IPS-NIHi7 (cell line): ENCODE measurements around the gene MASP2.
"Not testable (repeated sequence)": the region's sequence is repeated elsewhere in the genome, so short reads cannot be mapped to it uniquely, and the experiment has no call there.

Source experiments
- DNase-seq: peaks from one replicate; pipeline ENCODE4 v3.0.0; 2012; ENCODE audit warnings: mixed read lengths; ENCODE audit errors: extremely low spot score

MASP2 gene

DNA sequence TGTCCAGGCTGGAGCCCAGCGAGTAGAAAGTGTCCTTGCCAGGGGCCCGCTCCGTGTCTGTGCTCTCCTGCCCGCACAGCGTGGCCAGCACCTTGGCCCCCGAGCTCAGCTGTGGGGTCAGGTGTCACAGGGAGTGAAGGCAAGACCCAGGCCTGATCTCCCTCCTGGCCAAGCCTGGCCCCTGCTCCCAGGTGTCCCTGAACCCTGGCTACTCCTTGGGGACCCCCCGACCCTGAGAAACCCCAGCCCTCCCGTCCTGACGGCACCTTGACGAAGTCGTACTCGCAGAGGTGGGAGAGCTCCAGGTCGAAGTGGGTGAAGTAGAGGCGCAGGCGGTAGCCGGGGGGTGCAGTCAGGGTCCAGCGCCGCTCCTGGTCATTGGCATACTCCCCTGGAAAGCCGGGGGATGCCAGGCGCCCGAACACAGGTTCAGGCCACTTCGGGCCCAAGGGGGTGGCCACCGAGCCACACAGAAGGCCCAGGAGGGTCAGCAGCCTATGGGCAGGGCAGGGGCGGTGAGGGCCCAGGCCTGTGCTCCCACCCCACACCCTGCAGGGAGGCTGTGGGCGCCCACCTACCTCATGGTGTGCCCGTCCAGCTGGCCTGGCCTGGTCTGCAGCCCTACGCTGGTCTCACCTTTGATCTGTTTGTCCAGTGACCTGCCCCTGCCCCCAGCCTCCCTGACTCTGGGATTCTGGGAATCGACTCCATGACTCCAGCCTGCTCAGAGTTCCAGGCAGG lies at the start of gene MASP2:
MASP2 (minus strand) TSS at position 615 of the 741 bp plus-strand sequence; CDS start at position 583, 32 bp downstream.
- DNase-seq = peak; percentile 6

DNA sequence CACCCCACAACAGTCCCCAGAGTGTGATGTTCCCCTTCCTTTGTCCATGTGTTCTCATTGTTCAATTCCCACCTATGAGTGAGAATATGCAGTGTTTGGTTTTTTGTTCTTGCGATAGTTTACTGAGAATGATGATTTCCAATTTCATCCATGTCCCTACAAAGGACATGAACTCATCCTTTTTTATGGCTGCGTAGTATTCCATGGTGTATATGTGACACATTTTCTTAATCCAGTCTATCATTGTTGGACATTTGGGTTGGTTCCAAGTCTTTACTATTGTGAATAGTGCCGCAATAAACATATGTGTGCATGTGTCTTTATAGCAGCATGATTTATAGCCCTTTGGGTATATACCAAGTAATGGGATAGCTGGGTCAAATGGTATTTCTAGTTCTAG lies 36.7 kb upstream of the MASP2 start:
- DNase-seq = not testable (repeated sequence)

DNA sequence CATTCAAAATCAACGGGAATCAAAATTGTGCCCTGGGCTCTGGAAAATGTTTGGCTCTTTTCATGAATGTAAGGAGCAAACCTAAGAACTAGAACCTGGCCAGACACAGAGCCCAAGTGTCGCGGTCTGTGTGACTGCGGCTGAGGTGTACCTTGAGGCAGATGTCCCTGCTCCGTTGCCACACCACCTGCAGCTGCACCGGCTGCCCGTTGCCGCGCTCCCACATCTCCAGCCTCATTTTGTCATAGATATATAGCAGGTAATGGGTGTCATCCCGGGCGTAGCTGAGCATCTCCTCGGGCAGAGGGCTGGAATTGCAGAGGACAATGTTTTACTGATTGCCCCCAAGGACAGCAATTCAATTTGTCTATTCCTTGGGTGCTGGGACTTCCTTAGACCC lies 33.9 kb upstream of the MASP2 start:
- DNase-seq = no peak

DNA sequence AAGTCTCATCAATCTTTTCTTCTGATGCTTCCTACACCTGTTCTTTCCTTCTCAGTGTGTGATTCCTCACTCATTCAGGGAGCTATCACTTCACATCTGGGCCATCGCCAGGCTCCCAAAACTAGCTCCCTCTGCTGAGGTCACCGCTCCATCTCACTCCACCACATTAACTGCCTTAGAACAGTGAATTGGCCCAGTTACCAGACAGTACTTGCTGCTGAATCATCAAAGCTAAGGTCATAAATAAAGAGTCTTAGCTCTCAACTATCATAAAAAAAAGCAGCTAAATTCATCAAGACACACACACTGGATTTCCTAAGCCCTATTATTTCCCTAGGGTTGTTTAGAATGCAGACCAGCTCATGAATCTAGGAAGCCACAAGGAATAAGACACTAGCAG lies 31.6 kb upstream of the MASP2 start:
- no peak for DNase-seq

DNA sequence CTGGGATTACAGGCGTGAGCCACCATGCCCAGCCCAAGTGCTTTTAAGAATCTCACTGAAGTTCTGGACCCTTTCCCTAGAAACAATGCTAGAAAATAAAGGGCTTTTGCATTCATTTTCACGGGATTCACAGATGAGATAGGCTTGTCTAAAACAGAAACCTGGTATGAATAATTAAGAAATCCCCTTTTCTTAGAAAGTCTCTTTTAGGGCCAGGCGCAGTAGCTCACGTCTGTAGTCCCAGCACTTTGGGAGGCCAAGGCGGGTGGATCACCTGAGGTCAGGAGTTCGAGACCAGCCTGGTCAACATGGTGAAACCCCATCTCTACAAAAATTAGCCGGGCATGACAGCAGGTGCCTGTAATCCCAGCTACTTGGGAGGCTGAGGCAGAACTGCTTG lies 26.4 kb upstream of the MASP2 start:
- DNase-seq = not testable (repeated sequence)

DNA sequence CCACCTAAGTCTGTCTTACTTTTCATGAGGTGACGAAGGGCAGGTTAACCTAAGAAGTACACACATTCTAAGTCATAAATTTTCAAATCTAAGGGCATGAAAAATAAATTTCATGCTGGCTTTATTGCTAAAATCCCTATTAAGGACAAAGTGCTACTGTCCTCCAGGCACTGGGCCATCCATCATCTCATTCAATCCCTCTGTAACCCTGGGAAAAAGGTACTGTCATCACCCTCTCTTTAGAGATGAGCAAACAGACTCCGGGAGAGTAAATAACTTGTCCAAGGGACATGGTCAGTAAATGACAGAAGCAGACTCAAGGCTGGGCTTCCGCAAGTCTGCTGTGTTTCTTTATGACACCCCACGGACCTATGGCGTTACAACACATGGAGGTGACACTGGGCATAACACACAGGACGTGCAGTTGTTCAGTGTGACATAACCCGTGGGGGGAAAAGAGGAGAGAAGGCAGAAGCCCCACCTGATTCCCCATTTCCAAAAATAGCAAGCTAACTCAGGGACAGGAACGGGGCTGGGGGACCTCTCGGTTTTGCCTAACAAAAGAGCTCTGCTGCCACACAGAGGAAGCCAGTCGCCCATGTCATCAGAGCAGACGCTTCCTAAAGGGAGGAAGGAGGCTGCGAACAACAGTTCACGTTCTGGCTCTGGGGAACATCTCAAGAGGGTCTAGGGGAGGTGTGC lies 25.3 kb upstream of the MASP2 start:
- no peak for DNase-seq

DNA sequence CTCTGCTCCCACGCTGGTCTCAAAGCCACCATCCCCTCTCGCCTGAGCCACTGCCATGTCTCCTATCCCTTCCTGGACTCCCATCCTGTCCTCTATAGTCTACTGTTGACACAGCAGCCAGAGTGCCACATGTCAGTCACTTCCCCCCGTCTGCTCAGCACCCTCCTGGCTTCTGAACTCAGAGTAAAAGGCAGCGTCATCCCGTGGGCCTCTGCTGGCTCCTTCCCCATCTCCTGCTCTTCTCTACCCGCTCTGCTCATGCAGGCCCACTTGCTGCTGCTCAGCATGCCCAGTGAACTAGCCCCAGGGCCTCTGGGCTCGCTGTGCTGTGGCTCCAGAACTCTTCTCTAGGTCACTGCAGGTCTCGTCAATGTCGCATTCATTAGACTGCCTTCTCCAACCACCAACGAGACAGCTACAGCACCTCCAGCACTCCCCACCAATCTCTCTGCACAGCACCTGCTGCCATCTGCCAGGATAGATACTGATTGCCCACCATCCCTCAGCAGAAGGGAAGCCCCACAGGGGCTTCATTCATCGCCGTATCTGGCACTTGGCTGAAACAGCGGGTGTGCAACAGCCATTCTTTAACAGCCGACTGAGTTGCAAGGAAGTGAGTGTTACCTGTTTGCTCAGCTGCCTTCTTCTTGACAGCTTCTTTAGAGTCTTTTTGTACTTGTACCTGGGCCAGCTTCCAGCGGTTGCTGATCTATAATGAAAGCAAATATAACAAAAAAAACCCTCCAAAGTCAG lies 24.6 kb upstream of the MASP2 start:
- no peak for DNase-seq

DNA sequence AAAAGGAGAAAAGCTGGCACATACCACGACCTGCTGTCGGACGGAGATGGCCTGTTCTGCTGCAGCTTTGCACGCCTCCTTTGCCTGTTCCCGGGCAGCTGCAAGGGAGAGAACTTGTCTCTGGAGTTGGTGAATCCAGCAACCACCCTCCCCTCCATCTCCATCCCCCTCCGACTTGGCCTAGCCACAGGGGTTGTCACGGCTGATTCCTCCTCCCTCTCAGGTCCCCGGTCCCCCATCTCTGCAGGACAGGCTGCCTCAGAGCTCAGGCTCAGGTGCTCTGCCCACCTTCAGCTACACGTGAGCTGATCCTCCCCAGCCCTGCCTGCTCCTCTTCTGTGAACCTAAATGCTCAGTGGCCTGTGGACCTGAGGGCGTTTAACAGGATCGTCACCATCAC lies 23.8 kb upstream of the MASP2 start:
- DNase-seq = no peak

DNA sequence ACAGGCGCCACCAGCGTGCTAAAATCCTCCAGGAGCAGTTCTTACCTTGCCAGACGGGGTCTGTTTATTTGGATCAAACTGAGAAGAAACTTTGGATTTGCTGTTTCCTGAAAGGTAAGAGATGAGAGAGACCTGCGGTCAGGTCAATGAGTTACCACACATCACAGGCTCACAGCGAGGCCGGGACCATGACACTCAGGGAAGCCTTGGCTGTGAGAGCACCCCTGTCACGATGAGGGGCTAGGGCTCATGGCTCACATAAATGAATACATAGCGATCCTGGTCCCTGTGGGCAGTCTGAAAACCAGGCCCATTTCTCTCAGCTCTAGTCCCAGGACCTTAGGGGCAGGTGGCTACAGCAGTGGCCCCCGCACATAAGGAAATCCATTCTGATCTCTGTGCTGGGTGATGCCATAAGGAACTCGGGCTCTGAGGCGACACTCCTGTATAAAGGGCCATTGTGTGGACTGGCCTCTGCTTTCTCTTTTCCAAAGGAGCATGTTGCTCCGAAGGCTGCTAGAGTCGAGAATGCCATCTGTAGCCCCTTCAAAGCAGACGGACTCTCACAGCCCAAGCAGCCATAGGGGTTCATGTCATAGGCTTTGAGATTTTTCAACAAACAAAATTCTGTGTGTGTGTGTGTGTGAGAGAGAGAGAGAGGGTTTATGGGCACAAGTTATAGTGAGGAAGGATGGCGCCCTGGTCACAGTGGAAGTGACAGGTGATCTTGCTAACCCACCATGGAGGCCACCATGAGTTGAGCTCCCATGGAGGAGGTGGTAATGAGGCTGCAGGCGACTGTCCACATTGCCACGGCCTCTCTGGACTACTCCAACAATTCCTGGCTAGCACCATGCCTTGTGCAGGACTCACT lies 21.8 kb upstream of the MASP2 start:
- no peak for DNase-seq

DNA sequence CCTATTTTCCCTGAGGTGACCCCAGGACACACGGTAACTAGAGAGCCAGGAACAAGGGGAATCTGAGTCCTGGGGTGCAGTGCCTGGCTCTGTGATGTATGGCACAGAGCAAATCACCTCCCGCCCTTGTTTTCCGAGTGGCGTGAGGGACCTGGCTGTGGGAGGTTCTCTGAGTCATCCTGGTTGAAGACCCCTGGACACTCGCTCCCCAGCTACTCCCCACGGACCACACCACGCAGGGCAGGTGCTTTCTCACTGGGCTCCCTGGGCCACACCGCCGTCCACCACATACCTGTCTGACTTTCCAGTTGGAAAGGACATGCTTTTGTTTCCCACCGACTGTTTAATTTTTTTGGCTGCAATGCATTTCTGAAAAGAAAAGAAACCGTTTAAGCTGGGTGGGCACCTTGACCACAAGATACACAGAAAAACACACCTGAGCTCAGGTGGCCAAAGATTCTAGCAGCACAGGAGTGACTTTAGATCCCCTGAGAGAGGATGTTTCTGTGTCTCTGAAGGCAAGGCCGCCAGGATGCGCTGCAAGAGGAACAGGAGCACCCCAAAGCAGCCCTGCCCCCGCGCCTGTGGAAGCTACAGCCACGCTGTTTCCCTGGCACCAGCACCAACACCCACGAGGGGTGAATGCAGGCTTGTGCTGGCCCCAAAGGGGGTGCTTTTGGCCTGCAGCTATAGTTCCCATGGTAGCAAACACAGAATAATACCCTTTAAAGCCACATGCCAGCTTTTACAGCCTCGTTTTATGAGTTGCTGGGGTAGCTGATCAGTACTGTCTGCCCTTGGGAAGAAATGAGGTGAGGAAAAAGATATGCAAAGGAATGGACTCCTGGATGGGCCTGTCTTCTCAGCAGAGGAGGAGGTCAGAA lies 20.9 kb upstream of the MASP2 start:
- no peak for DNase-seq

DNA sequence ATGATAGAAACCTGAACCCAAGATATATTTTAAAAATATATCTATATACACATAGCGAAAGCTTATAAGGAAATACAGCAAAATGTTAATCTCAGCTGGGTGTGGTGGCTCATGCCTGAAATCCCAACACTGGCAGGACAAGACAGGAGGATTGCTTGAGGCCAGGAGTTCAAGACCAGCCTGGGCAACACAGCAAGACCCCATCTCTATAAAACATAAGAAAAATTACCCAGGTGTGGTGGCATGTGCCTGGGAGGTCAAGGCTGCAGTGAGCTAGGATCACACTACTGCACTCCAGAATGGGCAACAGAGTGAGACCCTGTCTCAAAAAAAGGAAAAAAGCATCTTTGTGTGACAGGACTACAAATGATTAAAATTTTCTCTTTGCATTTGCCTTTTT lies 18.8 kb upstream of the MASP2 start:
- no peak for DNase-seq

DNA sequence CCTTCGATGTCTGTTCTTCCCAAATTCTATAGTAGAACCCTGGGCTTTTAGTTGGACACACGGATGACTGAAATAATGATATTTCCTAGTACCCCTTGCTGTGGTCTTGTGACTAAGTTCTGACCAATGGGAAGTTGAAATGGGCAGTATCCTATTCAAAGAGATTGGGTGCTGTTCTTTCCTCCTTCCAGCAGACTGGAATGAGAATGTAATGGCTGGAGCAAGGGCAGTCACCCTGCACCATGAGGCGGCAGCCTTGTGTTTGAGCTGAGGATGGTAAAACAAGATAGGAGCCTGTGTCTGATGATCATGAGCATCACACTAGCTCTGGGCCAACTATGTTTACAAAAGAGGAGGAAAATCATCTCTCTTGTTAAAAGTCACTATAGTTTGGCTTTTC lies 17.9 kb upstream of the MASP2 start:
- DNase-seq = no peak

DNA sequence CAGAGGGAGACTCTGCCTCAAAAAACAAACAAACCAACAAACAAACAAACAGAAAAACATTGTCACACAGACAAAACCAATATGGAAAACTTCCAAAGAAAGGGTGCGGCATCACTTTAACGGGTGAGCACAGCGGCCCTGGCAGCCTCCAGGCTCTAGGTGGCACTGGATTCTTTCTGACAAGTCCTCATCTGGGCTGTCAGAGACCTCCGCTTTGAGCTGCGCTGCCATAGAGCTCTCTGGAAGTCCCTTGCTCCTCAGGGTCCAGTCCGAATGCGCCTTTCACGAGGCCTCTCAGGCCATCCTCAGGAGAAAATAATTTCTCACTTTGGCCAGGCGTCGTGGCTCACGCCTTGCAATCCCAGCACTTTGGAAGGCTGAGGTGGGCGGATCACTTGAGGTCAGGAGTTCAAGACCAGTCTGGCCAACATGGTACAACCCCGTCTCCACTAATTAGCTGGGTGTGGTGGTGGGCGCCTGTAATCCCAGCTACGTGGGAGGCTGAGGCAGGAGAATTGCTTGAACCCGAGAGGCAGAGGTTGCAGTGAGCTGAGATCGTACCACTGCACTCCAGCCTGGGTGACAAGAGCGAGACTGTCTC lies 17.0 kb upstream of the MASP2 start:
- peak; percentile 53 for DNase-seq

DNA sequence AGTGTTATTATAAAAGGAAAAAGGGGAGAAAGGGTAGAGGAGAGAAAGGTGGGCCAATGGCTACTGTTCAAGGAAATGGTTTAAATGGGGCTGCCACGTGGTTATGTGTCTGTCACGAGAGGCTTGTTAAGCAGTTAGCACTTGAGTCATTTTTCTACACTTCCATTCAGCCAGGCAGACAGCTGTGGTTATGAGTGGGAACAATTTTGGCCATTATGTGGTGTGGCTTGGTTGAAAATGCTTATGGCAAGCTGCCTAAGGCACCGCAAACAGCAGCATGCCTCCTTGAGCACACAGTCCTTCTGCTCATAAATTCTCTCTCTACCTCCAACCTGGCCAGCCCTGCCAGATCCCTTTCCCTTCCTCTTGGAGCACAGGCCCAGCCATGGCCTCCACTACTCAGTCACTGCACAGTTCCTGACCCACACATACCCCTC lies 15.9 kb upstream of the MASP2 start:
- no peak for DNase-seq

DNA sequence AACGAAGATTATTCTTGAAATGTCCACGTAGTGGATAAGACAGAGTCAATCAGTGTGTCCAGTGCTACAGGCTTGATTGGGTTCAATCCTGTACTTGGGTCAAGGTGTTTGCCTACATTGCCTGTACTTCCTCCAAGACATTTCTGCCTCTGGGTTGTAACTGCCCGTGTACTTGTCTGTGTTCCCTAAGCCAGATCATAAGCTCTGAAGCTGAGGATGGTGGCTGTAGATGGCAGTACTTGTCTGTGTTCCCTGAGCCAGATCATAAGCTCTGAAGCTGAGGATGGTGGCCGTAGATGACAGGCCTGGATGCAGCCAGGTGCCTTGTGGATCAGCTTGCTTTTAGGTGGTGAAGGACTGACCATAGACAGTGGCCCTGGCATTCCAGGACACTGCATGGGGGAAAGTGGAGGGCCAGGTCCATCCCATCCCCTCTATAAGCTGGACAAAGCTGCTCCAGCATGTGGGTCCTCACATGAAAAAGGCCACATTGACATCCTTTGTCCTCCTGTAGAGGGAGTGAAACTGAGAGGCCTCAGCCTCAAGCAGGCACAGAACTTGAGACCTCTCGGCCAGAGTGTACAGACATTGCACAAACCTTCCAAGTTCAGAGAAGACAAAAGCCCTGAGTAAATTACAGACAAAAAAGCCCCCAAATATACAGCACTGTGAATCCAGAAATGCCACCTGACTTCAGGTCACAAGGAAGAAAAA lies 14.8 kb upstream of the MASP2 start:
- DNase-seq = no peak

DNA sequence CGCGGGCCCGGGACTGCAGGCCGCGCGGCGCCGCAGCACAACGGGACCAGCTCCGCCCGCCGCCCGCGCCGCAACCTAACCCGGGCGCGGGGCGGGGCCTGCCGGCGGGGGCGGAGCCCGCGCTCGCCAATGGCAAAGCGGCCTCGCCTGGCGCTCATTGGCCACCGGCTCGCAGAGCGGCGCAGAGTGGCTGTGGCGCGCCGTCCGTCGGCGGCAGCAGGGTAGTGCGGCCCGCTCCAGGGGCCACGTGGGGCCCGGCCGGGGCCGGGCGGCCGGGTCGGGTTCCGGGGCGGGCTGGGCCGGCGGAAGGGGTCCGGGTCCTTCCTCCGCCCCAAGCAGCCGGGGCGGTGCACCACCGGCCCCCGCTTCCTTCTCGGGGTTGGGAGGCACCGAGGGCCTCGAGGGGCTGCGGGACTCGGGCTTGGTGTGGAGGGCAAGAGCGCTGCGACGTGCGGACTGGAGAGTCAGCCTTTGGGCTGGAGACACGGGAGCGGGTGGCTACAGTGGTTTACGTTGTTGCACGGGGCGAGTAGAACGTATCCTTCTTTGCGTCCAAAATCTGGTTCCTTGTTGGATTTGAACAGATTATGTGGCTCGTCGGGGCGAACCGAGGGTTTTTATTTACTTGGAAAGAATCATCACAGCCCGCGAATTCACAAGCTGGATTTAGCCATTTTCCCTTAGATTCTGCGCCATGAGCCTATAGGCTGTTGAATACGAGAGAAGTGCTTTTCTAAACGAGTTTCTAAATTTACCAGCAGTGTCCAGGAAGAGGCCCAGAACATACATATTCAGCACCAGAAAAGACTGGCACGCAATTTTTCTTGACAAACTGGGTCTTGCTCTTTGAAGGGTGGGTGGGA lies 13.2 kb upstream of the MASP2 start, which contains the start of gene SRM:
SRM (minus strand) TSS at position 51 of the 863 bp plus-strand sequence. CDS start 75 bp downstream, outside the sequence.
- peak; percentile 100 for DNase-seq

DNA sequence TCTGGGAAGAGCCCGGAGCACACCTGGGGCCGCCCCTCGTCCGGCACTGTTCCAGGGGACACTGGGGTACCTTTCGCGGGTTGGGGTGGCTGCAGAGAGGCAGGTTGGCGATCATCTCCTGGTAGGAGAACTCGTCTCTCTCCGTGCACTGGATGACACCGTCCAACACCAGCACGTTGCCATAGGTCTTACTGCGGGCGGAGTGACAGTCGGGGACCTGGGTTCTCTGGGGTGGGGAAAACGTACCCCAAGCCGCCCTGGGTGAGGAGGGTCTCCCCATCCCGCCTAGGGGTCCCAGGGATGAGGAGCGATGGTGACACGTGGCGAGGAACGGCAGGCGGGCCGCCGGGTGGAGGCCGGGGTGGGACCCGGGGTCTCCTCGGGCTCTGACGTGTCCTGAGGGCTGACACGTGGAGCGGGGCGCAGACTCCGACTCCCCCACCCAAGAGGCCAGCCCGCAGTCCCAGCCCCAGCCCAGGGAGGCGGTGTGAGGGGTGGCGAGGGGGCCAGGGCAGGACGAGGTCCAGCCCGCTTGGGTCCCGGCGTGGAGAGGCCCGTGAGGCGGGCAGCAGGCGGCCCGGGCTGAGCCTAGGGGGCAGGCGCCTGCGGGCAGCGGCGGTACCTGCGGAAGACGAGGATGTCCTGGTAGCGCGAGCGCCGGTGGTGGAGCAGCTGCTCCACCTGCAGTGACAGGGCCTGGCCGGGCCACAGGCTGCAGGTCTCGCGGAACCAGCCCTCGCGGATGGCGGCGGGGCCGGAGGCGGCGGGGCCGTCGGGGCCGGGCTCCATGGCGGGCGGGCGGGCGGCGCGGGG lies 12.3 kb upstream of the MASP2 start:
- DNase-seq = no peak
